Activated naive CD8-positive, alpha-beta T cell (primary cell): ENCODE results near the gene ROBO3.

Experiments
- H3K27ac Mint-ChIP-seq: one replicate; pipeline ENCODE4 v1.8.0; 2021; ENCODE audit warnings: mixed read lengths
- H3K27me3 Mint-ChIP-seq: one replicate; pipeline ENCODE4 v1.8.0; 2021; ENCODE audit warnings: mixed read lengths
- H3K36me3 Mint-ChIP-seq: one replicate; pipeline ENCODE4 v1.8.0; 2021; ENCODE audit warnings: mixed read lengths
- H3K4me1 Mint-ChIP-seq: one replicate; pipeline ENCODE4 v1.8.0; 2021; ENCODE audit warnings: low read depth, mixed read lengths
- H3K4me3 Mint-ChIP-seq: one replicate; pipeline ENCODE4 v1.8.0; 2021; ENCODE audit warnings: mild to moderate bottlenecking, mixed read lengths
- H3K9me3 Mint-ChIP-seq: one replicate; pipeline ENCODE4 v1.8.0; 2021; ENCODE audit warnings: low read depth, mixed read lengths

ROBO3 gene

GRCh38 chr11:124839972-124840621 is 25.1 kb upstream of the ROBO3 start:
- H3K27me3 Mint-ChIP-seq: peaks cover 51% of the 10 kb centered on the region
- no peaks in the 10 kb centered on the region for H3K36me3 Mint-ChIP-seq
- H3K27ac Mint-ChIP-seq: no peak overlapping the region
- H3K9me3 Mint-ChIP-seq: no peaks in the 10 kb centered on the region
- peaks cover 21% of the 10 kb centered on the region for H3K4me1 Mint-ChIP-seq
- H3K4me3 Mint-ChIP-seq: peak overlapping the region; percentile 74

- Mint-ChIP-seq H3K36me3 (no peaks in the 10 kb centered on the region), H3K4me1 (peaks cover 21% of the 10 kb centered on the region), H3K27ac (no peak overlapping the region), H3K4me3 (no peak overlapping the region), H3K27me3 (peaks cover 54% of the 10 kb centered on the region), H3K9me3 (no peaks in the 10 kb centered on the region)
These were observed 24.6 kb upstream of the ROBO3 start for GRCh38 chr11:124840666-124841065.

GRCh38 chr11:124841201-124841600 is 24.0 kb upstream of the ROBO3 start:
- Mint-ChIP-seq H3K27me3 (peaks cover 58% of the 10 kb centered on the region), H3K36me3 (no peaks in the 10 kb centered on the region), H3K4me3 (no peak overlapping the region), H3K9me3 (no peaks in the 10 kb centered on the region), H3K27ac (no peak overlapping the region), H3K4me1 (peaks cover 18% of the 10 kb centered on the region)

GRCh38 chr11:124841840-124842239 is 23.4 kb upstream of the ROBO3 start:
- no peak overlapping the region for H3K4me3 Mint-ChIP-seq
- H3K27ac Mint-ChIP-seq: no peak overlapping the region
- H3K27me3 Mint-ChIP-seq: peaks cover 58% of the 10 kb centered on the region
- no peaks in the 10 kb centered on the region for H3K36me3 Mint-ChIP-seq
- H3K9me3 Mint-ChIP-seq: no peaks in the 10 kb centered on the region
- H3K4me1 Mint-ChIP-seq: peaks cover 15% of the 10 kb centered on the region

GRCh38 chr11:124842305-124842704 is 22.9 kb upstream of the ROBO3 start:
- Mint-ChIP-seq H3K4me3 (no peak overlapping the region), H3K27me3 (peaks cover 55% of the 10 kb centered on the region), H3K9me3 (no peaks in the 10 kb centered on the region)

GRCh38 chr11:124843616-124843910 is 21.7 kb upstream of the ROBO3 start:
- Mint-ChIP-seq H3K4me3 (peak overlapping the region; percentile 30), H3K36me3 (no peaks in the 10 kb centered on the region), H3K4me1 (peaks cover 11% of the 10 kb centered on the region), H3K27ac (no peak overlapping the region), H3K9me3 (no peaks in the 10 kb centered on the region), H3K27me3 (peaks cover 57% of the 10 kb centered on the region)

More at GRCh38 chr11:124842305-124842704, 22.9 kb upstream of the ROBO3 start:
- H3K27ac Mint-ChIP-seq: no peak overlapping the region
- H3K4me1 Mint-ChIP-seq: peaks cover 11% of the 10 kb centered on the region
- H3K36me3 Mint-ChIP-seq: no peaks in the 10 kb centered on the region

- Mint-ChIP-seq H3K9me3 (no peaks in the 10 kb centered on the region), H3K27ac (no peak overlapping the region), H3K4me3 (no peak overlapping the region), H3K36me3 (no peaks in the 10 kb centered on the region), H3K4me1 (peaks cover 11% of the 10 kb centered on the region), H3K27me3 (peaks cover 56% of the 10 kb centered on the region)
These were observed 20.6 kb upstream of the ROBO3 start for GRCh38 chr11:124844664-124845079.

- Mint-ChIP-seq H3K4me1 (peaks cover 6% of the 10 kb centered on the region), H3K36me3 (no peaks in the 10 kb centered on the region), H3K27me3 (peaks cover 55% of the 10 kb centered on the region), H3K27ac (no peak overlapping the region), H3K9me3 (no peaks in the 10 kb centered on the region), H3K4me3 (no peak overlapping the region)
These were observed 19.1 kb upstream of the ROBO3 start for GRCh38 chr11:124846070-124846673.

GRCh38 chr11:124859171-124859570 is 6.1 kb upstream of the ROBO3 start:
- Mint-ChIP-seq H3K27me3 (peaks cover 27% of the 10 kb centered on the region), H3K4me1 (peaks cover 13% of the 10 kb centered on the region), H3K9me3 (no peaks in the 10 kb centered on the region), H3K36me3 (no peaks in the 10 kb centered on the region), H3K27ac (no peak overlapping the region), H3K4me3 (no peak overlapping the region)

- no peak overlapping the region for H3K27ac Mint-ChIP-seq
- H3K36me3 Mint-ChIP-seq: no peaks in the 10 kb centered on the region
- peaks cover 17% of the 10 kb centered on the region for H3K4me1 Mint-ChIP-seq
- H3K4me3 Mint-ChIP-seq: no peak overlapping the region
- H3K9me3 Mint-ChIP-seq: no peaks in the 10 kb centered on the region
- peaks cover 31% of the 10 kb centered on the region for H3K27me3 Mint-ChIP-seq
These were observed 3.6 kb upstream of the ROBO3 start for GRCh38 chr11:124861670-124862069.

GRCh38 chr11:124863137-124863825 is 2.0 kb upstream of the ROBO3 start:
- H3K9me3 Mint-ChIP-seq: no peaks in the 10 kb centered on the region
- no peak overlapping the region for H3K4me3 Mint-ChIP-seq
- H3K27ac Mint-ChIP-seq: no peak overlapping the region
- H3K27me3 Mint-ChIP-seq: peaks cover 44% of the 10 kb centered on the region
- H3K4me1 Mint-ChIP-seq: peaks cover 32% of the 10 kb centered on the region
- no peaks in the 10 kb centered on the region for H3K36me3 Mint-ChIP-seq

- H3K27ac Mint-ChIP-seq: no peak overlapping the region
- no peaks in the 10 kb centered on the region for H3K36me3 Mint-ChIP-seq
- peaks cover 48% of the 10 kb centered on the region for H3K27me3 Mint-ChIP-seq
- peaks cover 35% of the 10 kb centered on the region for H3K4me1 Mint-ChIP-seq
- H3K4me3 Mint-ChIP-seq: no peak overlapping the region
- no peaks in the 10 kb centered on the region for H3K9me3 Mint-ChIP-seq
These were observed 1.4 kb upstream of the ROBO3 start for GRCh38 chr11:124863826-124864165.

GRCh38 chr11:124864176-124864891 is 898 bp upstream of the ROBO3 start:
- Mint-ChIP-seq H3K27ac (no peak overlapping the region), H3K9me3 (no peaks in the 10 kb centered on the region), H3K4me3 (no peak overlapping the region), H3K36me3 (no peaks in the 10 kb centered on the region), H3K4me1 (peaks cover 40% of the 10 kb centered on the region), H3K27me3 (peaks cover 49% of the 10 kb centered on the region)

GRCh38 chr11:124864892-124865180 is 396 bp upstream of the ROBO3 start:
- H3K9me3 Mint-ChIP-seq: no peaks in the 10 kb centered on the region
- H3K36me3 Mint-ChIP-seq: no peaks in the 10 kb centered on the region
- peaks cover 42% of the 10 kb centered on the region for H3K4me1 Mint-ChIP-seq
- no peak overlapping the region for H3K4me3 Mint-ChIP-seq
- H3K27me3 Mint-ChIP-seq: peaks cover 49% of the 10 kb centered on the region
- H3K27ac Mint-ChIP-seq: no peak overlapping the region
